ENCODE measurements around the gene IMMP2L. TPM values are rescaled to one million over a fixed set of nuclear protein-coding genes. Genes with fewer than 3 reads are reported as not detected.
A peak's percentile ranks its signal among the peaks of the same experiment; 100 is the strongest.

Gene IMMP2L
- total RNA-seq, 1 donor = 19.9 TPM

- peak overlapping the region; percentile 49 for H3K27ac ChIP-seq (ENCODE audit: low read depth, low read length)
- H2AFZ ChIP-seq (ENCODE audit: low read length) = peak overlapping the region; percentile 20
- H3K4me1 ChIP-seq (ENCODE audit: insufficient read depth, low read length) = peaks cover 9% of the 10 kb centered on the region
- no peak for DNase-seq (ENCODE audit: insufficient read length, low spot score, missing footprints)
- H3K9me3 ChIP-seq (ENCODE audit: low read depth, low read length) = no peaks in the 10 kb centered on the region
- no peak for TF ChIP-seq CTCF (IDR thresholded peaks at IDR 0.05; ENCODE audit: extremely low read depth, low read depth, low read length)
- H3K36me3 ChIP-seq (ENCODE audit: insufficient read depth, low read length) = no peaks in the 10 kb centered on the region
- H3K4me3 ChIP-seq (ENCODE audit: insufficient read depth, low read length) = no peak overlapping the region
- H3K27me3 ChIP-seq (ENCODE audit: insufficient read depth, low read length) = no peaks in the 10 kb centered on the region
- H4K20me1 ChIP-seq (ENCODE audit: insufficient read depth, low read length) = no peaks in the 10 kb centered on the region
- H3K79me2 ChIP-seq (ENCODE audit: insufficient read depth, low read length) = no peaks in the 10 kb centered on the region
- peak overlapping the region; percentile 50 for H3K4me2 ChIP-seq (ENCODE audit: insufficient read depth, low read length)
Observed at GRCh38 chr7:111138193-111138569, 424.1 kb downstream of the IMMP2L start.

GRCh38 chr7:111137296-111138192, 424.7 kb downstream of the IMMP2L start:
- DNase-seq (ENCODE audit: insufficient read length, low spot score, missing footprints) = no peak
- no peak for TF ChIP-seq CTCF (IDR thresholded peaks at IDR 0.05; ENCODE audit: extremely low read depth, low read depth, low read length)

GRCh38 chr7:111132833-111133232, 429.5 kb downstream of the IMMP2L start:
- Histone ChIP-seq H3K4me3 (ENCODE audit: insufficient read depth, low read length) (no peak overlapping the region), H2AFZ (ENCODE audit: low read length) (no peak overlapping the region), H3K27ac (ENCODE audit: low read depth, low read length) (no peak overlapping the region), H3K9me3 (ENCODE audit: low read depth, low read length) (no peaks in the 10 kb centered on the region), H4K20me1 (ENCODE audit: insufficient read depth, low read length) (no peaks in the 10 kb centered on the region), H3K79me2 (ENCODE audit: insufficient read depth, low read length) (no peaks in the 10 kb centered on the region), H3K4me2 (ENCODE audit: insufficient read depth, low read length) (no peak overlapping the region), H3K27me3 (ENCODE audit: insufficient read depth, low read length) (no peaks in the 10 kb centered on the region), H3K36me3 (ENCODE audit: insufficient read depth, low read length) (no peaks in the 10 kb centered on the region), H3K4me1 (ENCODE audit: insufficient read depth, low read length) (peaks cover 2% of the 10 kb centered on the region)
- no peak for TF ChIP-seq CTCF (IDR thresholded peaks at IDR 0.05; ENCODE audit: extremely low read depth, low read depth, low read length)
- DNase-seq (ENCODE audit: insufficient read length, low spot score, missing footprints) = no peak

More at GRCh38 chr7:111137296-111138192, 424.7 kb downstream of the IMMP2L start:
- no peaks in the 10 kb centered on the region for H3K27me3 ChIP-seq (ENCODE audit: insufficient read depth, low read length)
- no peak overlapping the region for H3K4me3 ChIP-seq (ENCODE audit: insufficient read depth, low read length)
- no peaks in the 10 kb centered on the region for H3K79me2 ChIP-seq (ENCODE audit: insufficient read depth, low read length)
- peaks cover 9% of the 10 kb centered on the region for H3K4me1 ChIP-seq (ENCODE audit: insufficient read depth, low read length)
- H3K4me2 ChIP-seq (ENCODE audit: insufficient read depth, low read length) = peak overlapping the region; percentile 50
- H3K36me3 ChIP-seq (ENCODE audit: insufficient read depth, low read length) = no peaks in the 10 kb centered on the region
- peak overlapping the region; percentile 20 for H2AFZ ChIP-seq (ENCODE audit: low read length)
- no peaks in the 10 kb centered on the region for H3K9me3 ChIP-seq (ENCODE audit: low read depth, low read length)
- peak overlapping the region; percentile 49 for H3K27ac ChIP-seq (ENCODE audit: low read depth, low read length)
- H4K20me1 ChIP-seq (ENCODE audit: insufficient read depth, low read length) = no peaks in the 10 kb centered on the region

- no peak overlapping the region for H3K27ac ChIP-seq (ENCODE audit: low read depth, low read length)
- H3K36me3 ChIP-seq (ENCODE audit: insufficient read depth, low read length) = no peaks in the 10 kb centered on the region
- no peaks in the 10 kb centered on the region for H3K79me2 ChIP-seq (ENCODE audit: insufficient read depth, low read length)
- no peak overlapping the region for H2AFZ ChIP-seq (ENCODE audit: low read length)
- no peaks in the 10 kb centered on the region for H3K4me1 ChIP-seq (ENCODE audit: insufficient read depth, low read length)
- no peak overlapping the region for H3K4me2 ChIP-seq (ENCODE audit: insufficient read depth, low read length)
- no peak for DNase-seq (ENCODE audit: insufficient read length, low spot score, missing footprints)
- H4K20me1 ChIP-seq (ENCODE audit: insufficient read depth, low read length) = no peaks in the 10 kb centered on the region
- H3K9me3 ChIP-seq (ENCODE audit: low read depth, low read length) = no peaks in the 10 kb centered on the region
- no peaks in the 10 kb centered on the region for H3K27me3 ChIP-seq (ENCODE audit: insufficient read depth, low read length)
- no peak for TF ChIP-seq CTCF (IDR thresholded peaks at IDR 0.05; ENCODE audit: extremely low read depth, low read depth, low read length)
- H3K4me3 ChIP-seq (ENCODE audit: insufficient read depth, low read length) = no peak overlapping the region
Observed at GRCh38 chr7:111129435-111129834, 432.9 kb downstream of the IMMP2L start.

Measured in osteoblast (primary cell).